NCI-H1092 (cell line): ENCODE data around the gene ANKRD16.
"Not testable (repeated sequence)": the region's sequence is repeated elsewhere in the genome, so short reads cannot be mapped to it uniquely, and the experiment has no call there.

Source experiments
- DNase-seq: peaks from one replicate; lab custom pipeline; 2025; lab: John Stamatoyannopoulos, UW

ANKRD16 gene

DNA sequence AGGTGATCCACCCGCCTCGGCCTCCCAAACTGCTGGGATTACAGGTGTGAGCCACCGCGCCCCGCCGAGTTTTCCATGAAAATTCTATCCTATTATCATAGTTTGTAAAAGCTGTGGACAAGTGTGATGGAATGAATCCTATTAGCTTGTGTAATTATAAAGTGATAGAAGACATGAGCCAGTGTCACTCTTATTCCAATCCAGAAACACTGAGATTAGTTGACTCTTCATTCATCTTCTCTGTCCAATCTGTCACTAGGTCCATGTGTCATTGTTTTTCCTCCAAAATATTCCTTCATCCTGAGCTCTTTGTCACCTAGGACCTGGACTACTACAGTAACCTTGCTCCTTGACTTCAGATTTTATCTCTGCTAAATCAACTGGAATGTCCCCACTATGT, 13.9 kb upstream of the ANKRD16 start:
- no peak for DNase-seq

DNA sequence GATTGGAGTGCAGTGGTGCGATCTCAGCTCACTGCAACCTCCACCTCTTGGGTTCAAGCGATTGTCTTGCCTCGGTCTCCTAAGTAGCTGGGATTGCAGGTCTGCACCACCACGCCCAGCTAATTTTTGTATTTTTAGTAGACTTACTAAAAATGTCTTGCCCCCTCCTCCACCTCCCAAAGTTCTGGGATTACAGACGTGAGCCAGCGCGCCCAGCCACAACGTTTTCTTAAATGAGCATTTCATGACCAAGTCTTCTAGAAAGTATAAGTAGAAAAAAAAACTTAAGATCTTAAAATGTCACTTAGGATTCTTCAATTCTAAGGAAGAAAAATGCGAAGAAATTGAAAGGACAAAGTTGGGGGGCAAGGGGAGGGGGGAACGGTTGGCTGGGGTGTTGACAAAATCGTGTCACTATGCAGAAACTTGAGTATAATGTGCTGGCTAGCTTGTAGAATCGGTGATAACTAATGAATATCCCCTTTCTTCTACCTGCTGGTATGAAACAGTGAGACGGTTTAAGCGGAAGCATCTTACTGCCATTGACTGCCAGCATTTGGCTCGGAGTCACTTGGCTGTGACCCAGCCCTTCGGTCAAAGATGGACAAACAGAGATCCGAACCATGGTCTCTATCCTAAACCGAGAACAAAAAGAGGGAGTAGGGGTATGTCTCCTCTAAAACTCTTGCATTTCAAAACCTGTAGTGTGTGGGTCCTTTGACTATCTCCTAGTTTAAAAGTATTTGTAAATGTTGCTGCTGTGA, 13.0 kb upstream of the ANKRD16 start:
- no peak for DNase-seq

DNA sequence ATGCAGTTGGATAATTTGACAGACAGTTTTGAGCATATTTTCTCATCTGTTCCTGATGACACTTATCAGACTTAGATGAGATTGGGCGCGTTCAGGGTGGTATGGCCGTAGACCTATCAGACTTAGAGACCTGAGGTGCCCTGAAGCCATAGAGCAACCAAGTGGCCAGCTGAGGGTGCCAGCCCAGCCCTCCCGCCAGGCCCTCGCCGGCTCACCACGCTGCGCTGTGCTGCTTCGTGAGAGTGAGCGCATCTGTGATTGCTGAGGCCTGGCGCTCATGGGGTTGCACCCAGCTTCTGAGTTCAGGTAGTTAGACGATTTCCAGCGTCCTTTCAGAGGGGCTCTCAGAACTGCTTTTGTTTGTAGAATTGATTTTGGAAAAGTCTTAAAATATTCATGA, 10.6 kb upstream of the ANKRD16 start:
- DNase-seq, result no peak

DNA sequence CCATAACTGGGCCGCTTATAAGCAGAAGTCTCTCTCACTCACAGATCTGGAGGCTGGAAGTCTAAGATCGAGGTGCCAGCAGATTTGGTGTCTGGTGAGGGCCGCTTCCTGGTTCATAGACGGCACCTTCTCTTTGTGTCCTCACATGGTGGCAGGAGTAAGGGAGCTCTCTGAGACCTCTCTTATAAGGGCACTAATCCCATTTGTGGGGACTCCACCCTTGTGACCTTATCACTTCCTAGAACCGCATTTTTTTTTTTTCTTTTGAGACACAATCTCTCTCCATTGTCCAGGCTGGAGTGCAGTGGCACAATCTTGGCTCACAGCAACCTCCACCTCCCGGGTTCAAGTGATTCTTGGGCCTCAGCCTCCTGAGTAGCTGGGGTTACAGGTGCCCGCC, 8.5 kb upstream of the ANKRD16 start:
- no peak for DNase-seq

DNA sequence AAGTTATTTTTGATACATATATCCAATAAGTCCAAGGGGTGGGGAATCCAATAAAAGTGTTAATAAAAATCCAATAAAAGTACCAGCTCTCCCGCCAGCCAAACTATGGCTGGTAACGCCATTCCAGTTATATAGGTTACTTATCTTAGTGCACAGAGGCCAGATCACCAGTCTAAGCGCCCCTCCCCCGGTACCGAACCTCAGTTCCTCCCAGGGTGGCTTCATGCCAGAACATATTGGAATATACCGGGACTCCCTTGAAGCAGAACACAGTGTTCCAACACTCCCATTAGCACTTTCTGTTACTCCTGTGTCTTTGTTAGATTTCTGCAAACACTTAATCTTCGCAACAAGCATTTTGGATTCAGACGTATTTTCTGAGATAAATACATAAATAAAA, 7.8 kb upstream of the ANKRD16 start:
- no peak for DNase-seq

DNA sequence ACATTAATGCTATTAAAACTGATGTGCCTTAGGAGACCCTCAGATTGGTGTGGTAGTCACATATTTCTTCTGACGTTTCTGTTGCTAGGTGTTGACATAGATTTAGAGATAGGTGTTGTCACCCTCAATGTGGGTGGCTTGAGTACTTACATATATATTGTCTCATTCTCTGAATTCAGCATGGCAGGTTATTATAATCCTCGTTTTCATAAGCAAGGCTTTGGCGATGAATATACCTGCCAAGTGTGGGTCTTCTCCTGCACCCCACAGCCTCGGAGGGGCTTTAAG, 7.3 kb upstream of the ANKRD16 start:
- no peak for DNase-seq

DNA sequence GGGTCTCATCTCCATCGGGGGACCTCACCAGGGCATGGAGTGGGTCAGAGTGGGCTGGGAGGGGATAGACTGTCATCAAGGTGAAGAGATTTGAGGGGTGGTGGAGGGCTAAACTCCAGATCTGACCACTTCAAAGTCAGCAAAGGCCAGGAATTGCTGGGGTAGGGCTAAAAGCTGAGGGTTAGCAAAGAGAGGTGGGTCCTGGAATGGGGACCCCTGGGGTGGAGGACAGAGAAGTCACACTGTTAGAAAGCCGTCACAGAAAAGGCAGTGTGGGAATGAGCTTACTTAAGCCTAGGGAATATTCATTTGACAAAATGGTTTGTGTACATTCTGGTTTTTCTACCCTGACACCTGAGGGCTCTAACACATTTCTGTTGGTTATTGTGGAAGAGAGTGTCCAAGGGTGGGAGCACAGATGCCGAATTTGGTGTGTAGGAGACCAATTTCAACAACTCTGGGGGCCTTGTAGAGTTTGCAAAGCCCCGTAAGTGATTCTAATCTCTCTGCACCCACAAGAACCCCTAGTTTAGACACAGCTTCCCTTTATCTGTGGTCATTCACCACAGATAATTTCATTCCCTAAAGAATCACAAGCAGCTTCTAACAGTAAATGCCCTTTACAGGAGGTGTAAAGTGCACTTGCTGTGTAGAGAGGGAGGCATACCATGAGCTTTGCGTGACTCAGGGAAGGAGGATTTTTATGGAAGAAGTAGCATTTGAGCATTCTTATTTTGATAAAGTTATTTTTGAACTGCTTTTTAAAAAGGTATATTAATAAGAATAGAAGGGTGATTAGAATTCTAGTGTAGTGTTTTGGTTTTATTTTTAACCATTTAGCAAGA, 6.7 kb upstream of the ANKRD16 start:
- DNase-seq, result no peak

DNA sequence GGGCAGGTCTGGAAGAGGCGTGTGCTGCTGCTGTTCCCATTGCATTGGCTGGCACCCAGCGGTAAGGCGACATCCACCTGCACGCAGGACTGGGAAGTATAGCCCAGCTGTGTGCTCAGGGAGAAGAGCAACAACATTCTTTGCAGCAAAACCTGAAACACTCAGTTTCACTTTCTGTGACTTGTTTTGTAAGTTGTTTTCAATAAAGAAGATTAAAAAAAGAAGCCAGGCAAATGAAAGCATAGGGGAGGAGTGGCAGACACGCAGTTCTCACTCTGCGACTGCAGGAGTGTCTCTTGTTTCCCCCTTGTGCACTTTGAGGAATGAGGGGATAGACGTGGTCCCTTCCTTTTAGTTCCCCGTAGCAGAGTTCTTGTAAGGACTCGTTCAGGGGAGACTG, 6.1 kb upstream of the ANKRD16 start:
- DNase-seq, result no peak

DNA sequence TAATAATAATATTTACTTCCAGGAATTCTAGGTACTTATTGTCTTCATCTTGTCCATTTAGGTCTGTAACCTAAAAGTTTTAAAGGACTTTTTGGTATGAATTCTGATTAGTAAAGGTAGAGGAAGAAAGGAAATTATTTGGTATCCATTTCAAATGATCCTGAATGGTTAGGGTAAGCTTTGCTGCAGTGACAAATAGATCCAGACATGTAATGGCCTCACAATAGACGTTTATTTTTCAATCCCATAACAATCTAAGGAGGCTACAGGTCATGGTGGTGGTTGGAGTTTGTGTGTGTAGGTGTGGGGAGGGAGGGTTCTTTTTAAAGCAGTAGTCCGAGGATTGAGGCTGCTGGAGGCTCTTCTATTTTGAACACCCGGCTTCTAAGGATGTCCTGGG, 5.7 kb upstream of the ANKRD16 start:
- no peak for DNase-seq

DNA sequence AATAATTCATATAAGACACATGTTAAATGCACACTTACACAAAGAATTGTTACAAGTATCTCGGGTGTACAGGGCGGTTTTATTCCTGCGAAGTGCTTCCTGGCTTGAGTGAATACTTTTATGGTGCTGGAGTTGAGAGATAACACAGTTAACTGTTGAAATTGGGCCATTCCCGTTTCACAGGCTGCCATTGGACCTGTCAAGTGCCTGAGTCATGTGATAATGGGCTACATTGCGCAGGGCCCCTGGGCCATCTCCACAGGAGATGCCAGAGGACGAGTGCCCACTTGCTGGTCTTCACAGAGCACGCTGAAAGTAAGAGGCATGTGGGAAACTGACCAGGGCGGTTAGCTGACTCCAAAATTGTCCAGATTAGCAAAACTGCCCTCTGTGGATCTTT, 5.2 kb upstream of the ANKRD16 start:
- no peak for DNase-seq

DNA sequence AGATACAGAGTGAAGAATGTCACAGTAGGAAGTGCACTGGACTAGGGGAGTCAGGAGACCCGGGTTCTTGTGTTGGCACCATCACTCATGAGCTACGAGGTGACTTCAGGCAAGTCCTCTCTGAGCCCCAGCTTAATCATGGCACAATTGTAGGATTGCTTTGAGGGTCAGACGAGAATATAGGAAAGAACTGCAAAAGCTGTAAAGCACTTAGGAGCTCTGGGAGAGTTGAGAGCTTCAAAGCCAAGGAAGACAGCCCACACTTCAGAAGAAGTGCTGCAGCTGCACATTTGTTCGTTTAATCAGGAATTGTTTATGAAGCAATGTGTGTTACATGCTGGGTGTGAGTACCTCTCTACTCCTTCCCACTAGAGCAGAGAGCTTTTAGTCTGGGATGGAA, 4.7 kb upstream of the ANKRD16 start:
- DNase-seq, result no peak

DNA sequence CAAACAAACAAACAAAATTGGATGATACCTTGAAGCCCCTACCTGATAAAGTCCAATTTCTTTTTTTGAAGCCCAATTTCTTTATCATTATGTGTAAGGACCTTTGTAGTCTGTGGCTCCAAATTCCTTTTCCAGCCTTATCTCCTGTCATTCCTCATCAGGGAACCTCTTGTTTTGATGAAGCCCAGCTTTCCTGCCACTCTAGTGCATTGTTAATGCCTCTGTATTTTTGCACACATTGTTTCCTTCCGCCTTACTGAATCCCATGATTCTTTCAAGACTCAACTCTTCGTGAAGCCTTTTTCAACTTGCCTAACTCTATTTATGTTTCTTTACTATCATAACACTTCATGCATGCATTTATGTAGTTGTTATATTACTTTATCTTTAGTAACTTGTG, 3.6 kb upstream of the ANKRD16 start:
- no peak for DNase-seq

DNA sequence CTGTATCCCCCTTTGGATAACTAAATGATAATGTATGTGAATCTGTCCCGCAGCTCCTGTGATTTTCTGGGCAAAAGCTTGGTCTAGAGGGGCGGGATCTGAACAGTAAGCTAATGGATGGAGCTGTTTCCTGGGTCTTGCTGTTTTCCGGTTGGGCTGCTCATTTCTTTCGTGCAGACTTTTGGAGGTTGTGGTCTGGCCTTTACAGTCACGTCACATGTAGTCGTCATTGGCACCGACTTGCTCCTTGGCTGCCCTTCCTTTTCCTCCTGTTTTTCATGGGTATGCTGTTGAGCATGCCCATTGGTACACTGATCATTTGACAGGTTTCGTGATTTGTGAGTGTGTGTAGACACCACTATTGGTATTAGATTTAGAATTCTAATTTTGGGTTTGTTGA, 2.3 kb upstream of the ANKRD16 start:
- DNase-seq, result no peak

DNA sequence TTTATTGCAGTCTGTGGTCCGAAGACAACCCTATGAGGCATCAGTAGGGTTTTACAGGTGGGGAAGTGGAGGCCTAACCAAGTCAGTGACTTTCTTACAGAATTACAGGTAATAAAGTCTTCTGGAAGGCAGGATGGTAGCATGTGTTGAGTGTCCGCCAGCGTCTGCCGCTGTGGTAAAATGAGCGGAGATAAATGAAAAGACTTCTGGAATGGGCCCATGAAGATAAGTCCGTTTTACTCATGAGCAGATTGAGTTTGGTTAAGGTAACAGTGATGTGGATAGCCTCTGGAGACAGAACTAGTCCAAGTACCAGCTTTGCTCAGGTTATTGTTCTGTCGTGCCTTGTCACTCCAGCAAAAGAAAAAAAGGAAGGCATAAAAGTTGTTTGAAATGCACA, 1.3 kb upstream of the ANKRD16 start:
- DNase-seq, result no peak

DNA sequence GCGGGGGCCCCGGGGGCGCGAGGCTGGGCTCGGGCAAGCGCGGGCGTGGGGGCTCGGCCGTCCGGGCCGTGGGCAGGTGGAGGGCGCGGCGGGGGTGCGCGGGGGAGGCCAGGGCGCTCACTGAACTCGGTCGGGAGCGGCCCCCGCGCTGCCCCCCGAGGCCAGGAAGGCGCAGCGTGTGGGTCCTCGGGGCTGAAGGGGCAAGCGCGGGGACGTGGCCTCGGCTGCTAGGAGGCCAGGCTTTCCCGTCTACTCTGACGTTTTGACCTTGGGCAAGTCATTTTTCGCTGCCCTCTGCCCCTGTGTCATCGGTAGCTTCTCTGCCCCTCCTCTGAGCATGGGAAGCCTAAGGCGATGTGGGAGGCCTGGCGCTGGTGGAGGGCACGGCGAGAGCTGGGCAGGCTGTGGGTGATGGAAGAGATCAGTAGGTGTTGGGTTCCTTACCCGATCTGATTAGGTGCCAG, 791 bp upstream of the ANKRD16 start:
- DNase-seq, result peak; percentile 4

DNA sequence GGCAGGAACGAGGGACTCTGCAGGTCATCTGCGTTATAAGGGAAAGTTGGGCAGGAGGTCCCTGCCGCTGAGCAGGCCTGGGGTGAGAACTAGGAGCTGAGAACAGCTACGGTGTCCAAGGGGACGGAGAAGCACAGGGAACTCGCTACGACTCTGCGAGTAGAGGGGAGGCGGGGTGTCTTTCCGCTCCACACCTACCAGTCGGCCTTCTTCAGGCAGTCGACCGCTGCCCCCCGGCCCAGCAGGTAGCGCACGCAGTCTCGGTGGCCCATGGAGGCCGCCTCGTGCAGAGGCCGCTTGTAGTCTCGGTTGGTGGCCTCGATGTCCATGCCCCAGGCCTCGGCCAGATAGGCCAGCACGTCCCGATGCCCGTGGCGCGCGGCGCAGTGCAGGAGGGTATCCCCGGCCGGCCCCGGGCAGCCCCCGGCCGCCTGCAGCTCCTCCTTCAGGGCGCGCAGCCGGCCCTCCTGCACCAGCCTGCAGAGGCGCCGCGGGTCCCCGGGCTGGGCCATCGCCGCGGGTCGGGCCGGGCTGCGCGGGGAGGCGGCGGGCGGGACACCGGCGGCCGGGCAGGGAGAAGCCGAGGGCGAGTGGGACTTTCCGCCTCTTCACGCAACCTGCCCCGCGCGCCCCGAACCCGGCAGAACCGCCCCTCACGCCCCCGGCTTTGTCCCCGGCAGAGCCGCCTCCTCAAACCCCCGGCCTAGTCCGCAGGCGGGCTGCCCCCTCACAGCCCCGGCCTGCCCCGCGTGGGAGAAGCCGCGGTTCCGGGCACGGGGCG, 660 bp downstream of the ANKRD16 start:
- DNase-seq, result no peak

DNA sequence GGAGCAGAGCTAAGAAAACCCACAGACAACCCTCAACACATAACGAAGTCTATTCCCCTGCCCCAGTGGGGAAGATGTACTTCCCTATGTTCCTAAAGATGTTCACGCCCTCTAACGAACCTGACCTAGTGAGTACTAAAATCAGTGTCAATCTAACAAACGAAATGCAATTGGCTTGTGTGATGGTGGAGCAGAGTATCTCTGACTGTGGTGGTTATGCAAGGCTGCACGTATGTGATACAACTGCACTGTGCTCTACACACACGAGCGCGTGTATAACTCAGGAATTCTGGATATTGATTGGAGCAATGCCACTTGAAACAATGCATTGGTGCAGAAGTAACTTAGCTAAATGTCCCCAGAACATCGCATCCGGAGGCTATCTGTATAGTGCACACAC, 1.3 kb downstream of the ANKRD16 start:
- no peak for DNase-seq

DNA sequence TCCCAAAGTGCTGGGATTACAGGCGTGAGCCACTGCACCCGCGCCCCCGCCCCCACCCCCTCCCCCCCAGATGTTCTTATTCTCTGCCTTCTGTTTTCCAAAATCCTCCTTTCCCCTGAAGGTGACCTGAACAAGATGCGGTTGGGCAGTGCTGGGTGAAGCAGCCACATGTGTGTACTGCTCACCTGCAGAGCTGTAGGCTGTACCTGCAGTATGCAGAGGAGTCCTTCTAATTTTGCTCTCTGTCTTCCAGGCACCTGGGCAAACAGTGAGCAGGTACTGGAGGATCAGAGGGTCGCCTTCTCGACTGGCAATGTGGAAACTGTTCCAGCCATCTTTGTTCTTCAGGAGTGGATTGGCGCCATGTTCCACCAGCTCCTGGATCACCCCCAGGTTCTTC, 2.1 kb downstream of the ANKRD16 start:
- no peak for DNase-seq

DNA sequence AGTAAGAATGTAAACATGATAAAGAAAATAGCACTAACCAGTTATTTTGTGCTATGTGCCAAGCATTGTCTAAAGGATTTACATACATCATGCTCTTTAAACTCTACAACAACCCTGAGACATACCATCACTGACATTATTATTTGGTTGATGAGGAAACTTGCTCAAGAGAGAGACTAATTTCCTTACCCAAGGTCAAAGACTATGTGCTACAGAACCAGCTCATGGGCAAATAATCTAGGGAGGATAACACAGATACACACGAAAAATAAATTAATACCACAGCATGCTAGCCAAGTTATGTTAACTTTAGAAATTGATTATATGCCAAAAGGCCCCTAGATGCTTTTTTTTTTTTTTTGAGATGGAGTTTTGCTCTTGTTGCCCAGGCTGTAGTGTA, 2.7 kb downstream of the ANKRD16 start:
- no peak for DNase-seq

DNA sequence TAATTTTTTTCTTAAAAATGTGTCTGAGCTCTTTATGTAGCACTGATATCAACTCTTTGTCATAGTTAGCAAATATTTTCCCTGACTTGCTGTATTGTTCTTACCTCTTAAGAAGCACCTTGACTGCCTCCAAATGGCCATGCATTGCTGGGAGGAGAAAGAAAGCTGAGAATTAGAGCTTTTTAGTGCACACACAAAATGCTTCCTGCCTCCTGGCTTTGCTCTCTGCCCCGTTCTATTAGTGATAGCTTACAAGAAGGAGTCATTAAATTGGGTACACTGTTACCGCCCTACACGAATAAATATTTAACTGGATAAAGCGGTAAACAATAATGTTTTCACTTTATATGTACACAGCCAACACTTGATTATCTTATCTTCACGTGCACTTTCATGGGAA, 4.1 kb downstream of the ANKRD16 start:
- no peak for DNase-seq

DNA sequence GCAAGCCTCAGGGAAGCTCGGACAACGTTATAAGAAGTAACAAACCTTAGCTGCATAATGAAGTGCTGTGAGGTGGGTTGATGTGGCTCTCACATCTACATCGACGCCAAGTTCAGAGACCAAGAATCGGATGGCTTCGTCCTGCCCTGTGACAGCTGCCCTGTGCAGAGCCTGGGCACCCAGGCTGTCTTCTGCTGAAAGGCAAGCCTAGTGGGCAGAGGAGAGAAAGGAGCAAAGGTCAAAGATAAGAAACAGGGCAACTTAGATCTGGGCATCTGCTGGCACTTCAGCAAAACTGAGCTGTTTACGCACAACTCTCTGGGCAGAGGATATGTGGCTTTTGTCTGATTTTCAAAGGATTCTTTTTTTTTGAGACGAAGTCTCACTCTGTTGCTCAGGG, 6.7 kb downstream of the ANKRD16 start:
- DNase-seq, result no peak

DNA sequence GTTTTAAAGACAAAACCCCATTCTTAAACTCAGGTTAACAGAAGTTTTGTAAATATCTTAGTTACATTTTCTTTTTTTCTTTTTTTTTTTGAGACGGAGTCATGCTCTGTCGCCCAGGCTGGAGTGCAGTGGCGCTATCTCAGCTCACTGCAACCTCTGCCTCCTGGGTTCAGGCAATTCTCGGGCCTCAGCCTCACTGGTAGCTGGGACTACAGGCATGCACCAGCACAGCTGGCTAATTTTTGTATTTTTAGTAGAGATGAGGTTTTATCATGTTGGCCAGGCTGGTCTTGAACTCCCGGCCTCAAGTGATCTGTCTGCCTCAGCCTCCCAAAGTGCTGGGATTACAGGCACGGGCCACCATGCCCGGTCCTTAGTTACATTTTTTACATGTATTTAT, 12.7 kb downstream of the ANKRD16 start:
- DNase-seq, result not testable (repeated sequence)

DNA sequence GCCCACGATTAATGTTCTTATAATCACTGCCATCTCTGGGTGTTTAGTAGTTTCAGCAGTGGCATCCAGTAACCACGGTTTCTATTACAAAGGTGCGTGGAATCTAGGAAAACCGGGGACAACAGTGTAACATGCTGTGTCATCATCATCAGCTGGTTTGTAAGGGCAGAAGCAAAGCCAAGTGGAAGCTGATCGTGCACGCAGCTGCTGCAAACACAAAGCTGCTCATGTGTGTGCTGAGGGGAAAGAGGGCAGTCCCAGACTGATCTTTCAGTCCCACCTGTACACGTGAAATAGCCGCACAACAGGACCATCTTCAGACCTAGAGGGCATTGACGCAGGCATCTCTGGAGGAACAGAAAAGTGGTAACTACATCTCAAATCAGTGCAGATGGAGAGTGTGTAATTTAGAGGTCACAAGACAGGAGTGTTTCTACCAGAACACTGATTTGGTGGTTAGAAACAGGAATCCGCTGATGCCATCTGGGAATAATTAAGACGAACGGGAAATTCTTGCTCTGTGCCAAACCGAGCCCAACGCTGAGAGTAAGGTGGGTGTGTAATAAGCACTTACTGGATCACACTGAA, 13.4 kb downstream of the ANKRD16 start:
- DNase-seq, result no peak
